K562 (cell line): ENCODE measurements around the gene SHF. TPM values are rescaled to one million over a fixed set of nuclear protein-coding genes. Genes with fewer than 3 reads are reported as not detected.
A peak's percentile ranks its signal among the peaks of the same experiment; 100 is the strongest.

Experiments used
- ARID4B ChIP-seq: sonication (generic); formaldehyde crosslinking; IDR thresholded peaks from 2 replicates; pipeline ENCODE4 v1.8.0; 2022; ENCODE audit warnings: mild to moderate bottlenecking, missing genetic modification reagents
- BCLAF1 ChIP-seq, 2 experiments: fragments of 450-650 bp in 1 of 2; IDR thresholded peaks; 2 replicates each; pipeline ENCODE4 v1.6.1; 2011 to 2017; ENCODE audit warnings: low read depth in 2 of 2, antibody characterized with exemption in 1 of 2, borderline replicate concordance in 1 of 2, low read length in 1 of 2, mild to moderate bottlenecking in 1 of 2, mixed read lengths in 1 of 2; ENCODE audit not compliant: control insufficient read depth in 1 of 2
- BDP1 ChIP-seq: IDR thresholded peaks from 3 replicates; pipeline ENCODE4 v1.6.1; 2011; ENCODE audit not compliant: insufficient read length, insufficient read depth
- CREB1 ChIP-seq, 2 experiments: sonication (generic) in 1 of 2; formaldehyde crosslinking in 1 of 2; IDR thresholded peaks; 2 replicates each; pipeline versions ENCODE4 v1.6.1 to v1.8.0; 2012 to 2022; ENCODE audit warnings: inconsistent platforms in 1 of 2, mild to moderate bottlenecking in 1 of 2, missing genetic modification reagents in 1 of 2, moderate library complexity in 1 of 2
- CTBP1 ChIP-seq: fragments of 450-650 bp; IDR thresholded peaks from 2 replicates; pipeline ENCODE4 v1.6.1; 2016; ENCODE audit warnings: borderline replicate concordance
- FIP1L1 ChIP-seq: fragments of 200-400 bp; formaldehyde crosslinking; IDR thresholded peaks from 2 replicates; pipeline ENCODE4 v1.6.1; 2018; ENCODE audit warnings: mild to moderate bottlenecking, low read depth, low read length; ENCODE audit not compliant: poor library complexity, severe bottlenecking
- FOXP1 ChIP-seq: sonication (generic); formaldehyde crosslinking; IDR thresholded peaks from 2 replicates; pipeline ENCODE4 v1.8.0; 2022; ENCODE audit warnings: mild to moderate bottlenecking, missing genetic modification reagents
- GTF2B ChIP-seq: IDR thresholded peaks from 2 replicates; pipeline ENCODE4 v1.6.1; 2011; ENCODE audit not compliant: insufficient read length; ENCODE audit errors: extremely low read depth
- MXI1 ChIP-seq: IDR thresholded peaks from 2 replicates; pipeline ENCODE4 v1.6.1; 2011; ENCODE audit warnings: low read depth, mild to moderate bottlenecking, improper control_type of control experiment, low read length
- NUFIP1 ChIP-seq: fragments of 450-650 bp; IDR thresholded peaks from 2 replicates; pipeline ENCODE4 v1.6.1; 2018; ENCODE audit not compliant: partially characterized antibody
- PRDM10 ChIP-seq: fragments of 450-650 bp; IDR thresholded peaks from 2 replicates; pipeline ENCODE4 v1.6.1; 2018; ENCODE audit not compliant: partially characterized antibody
- SOX6 ChIP-seq: fragments of 450-650 bp; IDR thresholded peaks from 2 replicates; pipeline ENCODE4 v1.6.1; 2014; ENCODE audit warnings: mild to moderate bottlenecking
- ZNF282 ChIP-seq: sonication (generic); formaldehyde crosslinking; IDR thresholded peaks from 2 replicates; pipeline ENCODE4 v1.8.1; 2023; ENCODE audit warnings: missing genetic modification reagents
- polyA plus RNA-seq, 8 experiments: library from polyadenylated mRNA; depleted of rRNA in 4 of 8; stranded (reverse) in 5 of 8; unstranded in 3 of 8; fragments of >200 nt; fragmentation: Nextera tagmentation in 2 of 8; fragmentation: Illumina TruSeq in 1 of 8; extraction: Ambion mirVana in 2 of 8; extraction: Trizol in 1 of 8; gene quantifications; 2 replicates each; pipeline versions ENCODE4 v1.2.1 to v1.2.3, GENCODE V29; 2011 to 2014; ENCODE audit warnings: inconsistent platforms in 1 of 8, missing spikeins in 1 of 8
- total RNA-seq, 7 experiments: library from RNA; depleted of rRNA in 6 of 7; stranded (reverse); fragments of >200 nt in 6 of 7; fragmentation: Illumina TruSeq in 2 of 7; extraction: Trizol in 2 of 7; gene quantifications; 2 replicates each; pipeline versions ENCODE4 v1.2.1 to v1.2.3, GENCODE V29; 2011 to 2021; ENCODE audit warnings: low replicate concordance in 1 of 7

Gene SHF
- total and polyA plus RNA-seq, 9 of the 15 experiments (the other 6 are each of a cell fraction or from before 2014, with no cell fraction given) = 0.51 to 2.2 (median 0.85) TPM; not detected in 2

GRCh38 chr15:45200799-45201556 lies 13.2 kb upstream of the SHF start (continued):
- 0 out of 2 replicates have a peak, but pooled peaks have one; percentile 24 for TF ChIP-seq CREB1 (IDR thresholded peaks at IDR 0.05)
- no peak for TF ChIP-seq CREB1 (CRISPR knock-in tag; IDR thresholded peaks at IDR 0.05)
- TF ChIP-seq ZNF282 (CRISPR knock-in tag) = no peak
- TF ChIP-seq ARID4B (CRISPR knock-in tag) = peak; percentile 80; the same call in 1 of the 2 replicates
- TF ChIP-seq BDP1 = peak; percentile 73
- TF ChIP-seq SOX6 = peak; percentile 91
- TF ChIP-seq BCLAF1 (IDR thresholded peaks at IDR 0.05; ENCODE audit: borderline replicate concordance in 1 of 2, control insufficient read depth in 1 of 2, low read depth in 2 of 2, low read length in 1 of 2) = 0 out of 4 replicates have a peak, but pooled peaks of 1 of the 2 experiments have one; percentile 47
- no peak for TF ChIP-seq MXI1
- TF ChIP-seq NUFIP1 = peak; percentile 71
- peak; percentile 52; the same call in 1 of the 2 replicates for TF ChIP-seq CTBP1
- no peak for TF ChIP-seq FIP1L1
- no peak for TF ChIP-seq GTF2B
- TF ChIP-seq PRDM10 = peak; percentile 18
- TF ChIP-seq FOXP1 (CRISPR knock-in tag) = peak; percentile 63; the same call in 1 of the 2 replicates
